GM13976 (cell line): ENCODE data around the gene CASP3.

Experiments
- DNase-seq: peaks from one replicate; pipeline ENCODE4 v3.0.0; 2012; ENCODE audit warnings: low spot score
- in situ Hi-C: fragments of 300-500 bp; cut with MboI; formaldehyde crosslinking; loops from one replicate; pipeline ENCODE4 v1.12.0; 2022; ENCODE audit warnings: low sequenced_read_pairs, mixed read lengths, inconsistent platforms; ENCODE audit not compliant: unreplicated experiment
- TF ChIP-seq, protein P1 (sequence below): IDR thresholded peaks from 2 replicates; pipeline ENCODE4 v1.5.1; 2012; ENCODE audit warnings: borderline replicate concordance, mild to moderate bottlenecking; ENCODE audit not compliant: insufficient read depth; ENCODE audit errors: extremely low read depth, missing control alignments, control extremely low read depth

CASP3 gene

DNA sequence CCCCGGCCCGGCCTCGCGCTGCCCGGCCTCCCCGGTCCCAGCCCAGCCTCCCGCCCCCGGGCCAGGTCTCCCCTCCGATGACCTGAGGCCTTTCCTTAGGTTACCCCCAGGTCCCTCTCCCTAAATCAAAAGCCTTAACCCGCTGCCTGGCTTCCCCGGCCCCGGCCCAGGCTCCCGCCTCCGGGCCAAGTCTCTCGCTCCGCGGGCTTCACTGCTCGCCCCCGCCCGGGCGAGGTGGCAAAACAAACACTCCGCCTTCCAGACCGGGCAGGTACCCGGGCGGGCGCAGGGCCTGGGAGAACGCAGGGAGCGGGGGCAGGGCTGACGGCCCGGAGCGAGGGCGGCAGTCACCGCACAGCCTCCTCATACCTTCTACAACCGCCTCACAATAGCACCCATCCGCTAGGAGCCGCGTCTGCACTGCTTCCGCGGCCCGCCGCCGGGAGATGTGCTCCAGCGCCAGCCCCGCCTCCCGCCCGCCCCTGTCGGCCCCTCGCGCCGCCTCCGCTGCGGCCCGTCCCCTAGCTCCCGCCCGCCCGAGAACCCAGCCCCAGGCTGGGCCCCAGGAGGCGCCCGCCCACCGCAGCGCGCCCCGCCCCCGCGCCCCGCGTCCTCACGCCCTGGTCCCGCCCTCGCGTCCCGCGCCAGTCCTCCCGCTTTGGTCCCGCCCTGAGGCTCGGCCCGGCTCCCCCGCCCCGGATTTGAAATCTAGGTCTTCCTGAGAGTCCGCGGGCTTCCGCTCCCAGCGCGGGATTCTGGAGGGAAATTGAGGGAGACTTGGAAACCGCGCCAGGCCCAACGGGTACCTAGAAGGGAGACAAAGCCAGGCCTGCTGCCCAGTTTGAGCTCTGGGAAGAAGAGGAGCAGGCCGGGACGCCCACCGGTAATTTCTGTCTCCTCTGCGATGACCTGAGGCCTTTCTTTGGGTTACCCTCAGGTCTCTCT lies at the start of gene CASP3, which contains the start of gene PRIMPOL:
CASP3 (minus strand) TSS at position 422 of the 945 bp plus-strand sequence. CDS start 10,994 bp downstream, outside the sequence.
PRIMPOL (plus strand) TSS at position 713 of the 945 bp plus-strand sequence. CDS start 7,403 bp downstream, outside the sequence.
- DNase-seq, result peak; percentile 94
- in situ Hi-C loops, result loop anchor here (10.0 kb wide), 1 partner anchor 384 kb away; no protein-coding TSS in a partner anchor
- TF ChIP-seq, protein P1, sequence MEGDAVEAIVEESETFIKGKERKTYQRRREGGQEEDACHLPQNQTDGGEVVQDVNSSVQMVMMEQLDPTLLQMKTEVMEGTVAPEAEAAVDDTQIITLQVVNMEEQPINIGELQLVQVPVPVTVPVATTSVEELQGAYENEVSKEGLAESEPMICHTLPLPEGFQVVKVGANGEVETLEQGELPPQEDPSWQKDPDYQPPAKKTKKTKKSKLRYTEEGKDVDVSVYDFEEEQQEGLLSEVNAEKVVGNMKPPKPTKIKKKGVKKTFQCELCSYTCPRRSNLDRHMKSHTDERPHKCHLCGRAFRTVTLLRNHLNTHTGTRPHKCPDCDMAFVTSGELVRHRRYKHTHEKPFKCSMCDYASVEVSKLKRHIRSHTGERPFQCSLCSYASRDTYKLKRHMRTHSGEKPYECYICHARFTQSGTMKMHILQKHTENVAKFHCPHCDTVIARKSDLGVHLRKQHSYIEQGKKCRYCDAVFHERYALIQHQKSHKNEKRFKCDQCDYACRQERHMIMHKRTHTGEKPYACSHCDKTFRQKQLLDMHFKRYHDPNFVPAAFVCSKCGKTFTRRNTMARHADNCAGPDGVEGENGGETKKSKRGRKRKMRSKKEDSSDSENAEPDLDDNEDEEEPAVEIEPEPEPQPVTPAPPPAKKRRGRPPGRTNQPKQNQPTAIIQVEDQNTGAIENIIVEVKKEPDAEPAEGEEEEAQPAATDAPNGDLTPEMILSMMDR, result peak; percentile 45

DNA sequence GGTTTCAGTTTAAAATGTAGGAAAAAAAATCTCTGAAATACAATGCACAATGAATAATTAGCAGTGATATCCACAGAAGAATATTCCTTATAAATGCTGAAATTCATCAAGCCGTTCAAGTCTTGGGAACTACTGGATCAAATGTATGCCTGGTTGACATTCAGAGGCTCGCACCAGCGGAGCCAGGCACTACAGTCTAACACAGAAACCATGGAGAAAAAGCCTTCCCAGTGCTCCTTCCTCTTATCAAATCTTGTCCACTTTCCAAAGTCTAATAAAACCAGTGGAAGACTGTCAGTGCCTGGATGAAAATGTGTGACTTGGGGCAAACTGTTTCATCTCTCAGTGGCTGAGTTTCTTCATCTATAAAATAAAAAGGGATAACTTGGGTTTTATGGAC lies 48.7 kb upstream of the CASP3 start:
- TF ChIP-seq, protein P1, result no peak
- DNase-seq, result no peak
- in situ Hi-C loops, result no loop called here

GRCh38 chr4:184695178-184695896 lies 46.1 kb upstream of the CASP3 start:
- TF ChIP-seq, protein P1, result no peak
- DNase-seq, result no peak
- in situ Hi-C loops, result no loop called here

- DNase-seq, result no peak
- TF ChIP-seq, protein P1, result no peak
- in situ Hi-C loops, result no loop called here
Observed at GRCh38 chr4:184694412-184694956, 45.2 kb upstream of the CASP3 start.

DNA sequence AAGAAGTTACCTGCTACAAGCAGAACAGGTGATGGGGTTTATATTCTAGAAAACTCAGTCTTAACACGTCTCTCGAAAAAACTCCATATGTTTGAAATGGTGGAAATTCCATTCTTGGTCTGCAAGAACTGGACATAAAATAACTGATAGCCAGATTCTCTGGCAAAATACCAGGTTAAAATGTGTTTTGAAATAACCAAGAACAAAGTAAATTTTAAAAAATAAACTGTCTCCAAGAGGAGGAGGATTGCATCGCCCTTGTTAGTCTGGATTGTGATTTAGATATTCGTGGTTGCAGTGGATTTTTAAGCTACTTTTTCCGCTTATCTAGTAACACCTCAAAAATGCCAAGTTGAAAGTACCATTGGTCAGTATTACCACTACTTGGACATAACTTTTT lies 43.8 kb upstream of the CASP3 start:
- TF ChIP-seq, protein P1, result no peak
- in situ Hi-C loops, result no loop called here
- DNase-seq, result no peak

DNA sequence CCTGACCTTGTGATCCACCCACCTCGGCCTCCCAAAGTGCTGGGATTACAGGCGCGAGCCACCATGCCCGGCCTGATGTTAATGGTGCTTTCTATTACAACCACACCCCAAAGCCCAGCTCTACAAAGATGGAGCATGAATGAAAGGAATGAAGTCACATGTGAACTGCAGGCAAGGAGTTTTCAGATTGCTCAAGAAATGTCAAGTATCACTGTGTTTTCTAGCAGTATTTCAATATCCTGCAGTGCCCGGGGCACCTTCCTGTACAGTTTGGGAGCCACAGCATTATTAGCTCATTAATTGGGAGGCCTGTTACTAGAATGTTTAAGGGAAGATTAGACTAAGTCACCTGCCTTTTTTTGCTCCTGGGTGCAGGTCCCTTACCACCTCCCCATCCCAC lies 40.4 kb upstream of the CASP3 start:
- TF ChIP-seq, protein P1, result no peak
- in situ Hi-C loops, result no loop called here
- no peak for DNase-seq
